ENCODE data around the gene HIPK2.

DNA sequence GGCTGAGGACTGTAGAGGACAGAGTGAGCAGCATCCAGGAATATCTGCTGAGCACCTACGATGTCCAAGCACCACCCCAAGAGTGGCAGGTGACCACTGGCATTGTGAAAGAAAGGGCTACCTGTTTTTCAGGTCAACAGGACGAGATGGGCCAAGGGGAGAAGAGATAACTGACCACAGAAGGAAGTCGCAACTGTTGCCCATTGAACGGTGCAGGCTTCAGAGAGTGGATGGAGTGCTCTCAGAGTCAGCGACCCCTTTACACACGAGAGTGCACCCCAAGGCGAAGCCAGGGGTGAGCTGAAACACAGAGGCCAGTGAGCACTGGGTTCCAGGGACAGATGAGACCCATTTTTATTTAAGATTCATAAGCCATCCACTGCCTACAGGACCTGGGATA, 42.3 kb downstream of the HIPK2 start:
- no peak for TF ChIP-seq CTCF (conservative IDR thresholded peaks at IDR 0.05; ENCODE audit: low read length)
- no peak for TF ChIP-seq EZH2phosphoT487 (IDR thresholded peaks at IDR 0.05; ENCODE audit: borderline replicate concordance)
